Endothelial cell of umbilical vein (primary cell): ENCODE results near the gene CCR5AS.

Experiments
- EZH2 ChIP-seq: IDR thresholded peaks from 2 replicates; pipeline ENCODE4 v1.6.1; 2012; ENCODE audit warnings: borderline replicate concordance, low read depth, mild to moderate bottlenecking, moderate library complexity, low read length, inconsistent platforms; ENCODE audit not compliant: severe bottlenecking
- GATA2 ChIP-seq: IDR thresholded peaks from 2 replicates; pipeline ENCODE4 v1.7.0; 2011; ENCODE audit warnings: low read depth, mild to moderate bottlenecking, moderate library complexity, mixed read lengths, low read length; ENCODE audit not compliant: insufficient read length, insufficient read depth
- POLR2A ChIP-seq: IDR thresholded peaks from 2 replicates; pipeline ENCODE4 v1.6.1; 2012; ENCODE audit warnings: low read depth, mild to moderate bottlenecking, control low read depth, low read length
- TF ChIP-seq, protein P1 (sequence below), 2 donors: IDR thresholded peaks; 1 replicate in 1 of 2; 2 replicates in 1 of 2; pipeline ENCODE4 v1.5.1; 2011; ENCODE audit warnings: low read length in 2 of 2, mild to moderate bottlenecking in 2 of 2, moderate library complexity in 2 of 2, control low read depth in 1 of 2, inconsistent platforms in 1 of 2, low read depth in 1 of 2; ENCODE audit not compliant: insufficient read depth in 1 of 2; ENCODE audit errors: extremely low read depth in 1 of 2
- TF ChIP-seq, protein P2 (sequence below): IDR thresholded peaks from 2 replicates; pipeline ENCODE4 v1.6.1; 2011; ENCODE audit not compliant: insufficient read depth, insufficient read length

DNA sequence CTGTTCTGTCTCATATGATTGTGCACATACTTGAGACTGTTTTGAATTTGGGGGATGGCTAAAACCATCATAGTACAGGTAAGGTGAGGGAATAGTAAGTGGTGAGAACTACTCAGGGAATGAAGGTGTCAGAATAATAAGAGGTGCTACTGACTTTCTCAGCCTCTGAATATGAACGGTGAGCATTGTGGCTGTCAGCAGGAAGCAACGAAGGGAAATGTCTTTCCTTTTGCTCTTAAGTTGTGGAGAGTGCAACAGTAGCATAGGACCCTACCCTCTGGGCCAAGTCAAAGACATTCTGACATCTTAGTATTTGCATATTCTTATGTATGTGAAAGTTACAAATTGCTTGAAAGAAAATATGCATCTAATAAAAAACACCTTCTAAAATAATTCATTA lies 31.1 kb downstream of the CCR5AS start:
- no peak for TF ChIP-seq POLR2A
- TF ChIP-seq, protein P1, sequence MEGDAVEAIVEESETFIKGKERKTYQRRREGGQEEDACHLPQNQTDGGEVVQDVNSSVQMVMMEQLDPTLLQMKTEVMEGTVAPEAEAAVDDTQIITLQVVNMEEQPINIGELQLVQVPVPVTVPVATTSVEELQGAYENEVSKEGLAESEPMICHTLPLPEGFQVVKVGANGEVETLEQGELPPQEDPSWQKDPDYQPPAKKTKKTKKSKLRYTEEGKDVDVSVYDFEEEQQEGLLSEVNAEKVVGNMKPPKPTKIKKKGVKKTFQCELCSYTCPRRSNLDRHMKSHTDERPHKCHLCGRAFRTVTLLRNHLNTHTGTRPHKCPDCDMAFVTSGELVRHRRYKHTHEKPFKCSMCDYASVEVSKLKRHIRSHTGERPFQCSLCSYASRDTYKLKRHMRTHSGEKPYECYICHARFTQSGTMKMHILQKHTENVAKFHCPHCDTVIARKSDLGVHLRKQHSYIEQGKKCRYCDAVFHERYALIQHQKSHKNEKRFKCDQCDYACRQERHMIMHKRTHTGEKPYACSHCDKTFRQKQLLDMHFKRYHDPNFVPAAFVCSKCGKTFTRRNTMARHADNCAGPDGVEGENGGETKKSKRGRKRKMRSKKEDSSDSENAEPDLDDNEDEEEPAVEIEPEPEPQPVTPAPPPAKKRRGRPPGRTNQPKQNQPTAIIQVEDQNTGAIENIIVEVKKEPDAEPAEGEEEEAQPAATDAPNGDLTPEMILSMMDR (IDR thresholded peaks at IDR 0.05; ENCODE audit: extremely low read depth in 1 of 2, insufficient read depth in 1 of 2, low read depth in 1 of 2, low read length in 2 of 2): no peak
- TF ChIP-seq, protein P2, sequence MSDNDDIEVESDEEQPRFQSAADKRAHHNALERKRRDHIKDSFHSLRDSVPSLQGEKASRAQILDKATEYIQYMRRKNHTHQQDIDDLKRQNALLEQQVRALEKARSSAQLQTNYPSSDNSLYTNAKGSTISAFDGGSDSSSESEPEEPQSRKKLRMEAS: no peak
- TF ChIP-seq EZH2: no peak
- no peak for TF ChIP-seq GATA2
